Loucy (cell line): ENCODE measurements around the gene CCS.

Source experiments
- H2AFZ ChIP-seq: fragments of 200-600 bp; sonication (generic); 2 replicates; pipeline ENCODE4 v1.6.0; 2016; ENCODE audit warnings: antibody characterized with exemption, mild to moderate bottlenecking, low read length, moderate library complexity
- H3F3A ChIP-seq: fragments of 200-600 bp; 2 replicates; pipeline ENCODE4 v1.6.0; 2016; ENCODE audit warnings: antibody characterized with exemption, low read depth, mild to moderate bottlenecking
- H3K27me3 ChIP-seq: fragments of 200-600 bp; sonication (generic); 2 replicates; pipeline ENCODE4 v1.6.1; 2014; ENCODE audit warnings: low read length, mild to moderate bottlenecking; ENCODE audit not compliant: insufficient read depth, poor library complexity, severe bottlenecking
- H3K36me3 ChIP-seq: fragments of 200-600 bp; sonication (generic); 2 replicates; pipeline ENCODE4 v1.6.1; 2016; ENCODE audit warnings: low read length; ENCODE audit not compliant: insufficient read depth
- H3K4me1 ChIP-seq: fragments of 200-600 bp; sonication (generic); 2 replicates; pipeline ENCODE4 v1.5.1; 2014; ENCODE audit warnings: low read length, mild to moderate bottlenecking; ENCODE audit not compliant: insufficient read depth, poor library complexity, severe bottlenecking
- H3K4me2 ChIP-seq: fragments of 200-600 bp; sonication (generic); 2 replicates; pipeline ENCODE4 v1.6.0; 2014; ENCODE audit warnings: antibody characterized with exemption, low read length, low read depth, mild to moderate bottlenecking; ENCODE audit not compliant: poor library complexity, severe bottlenecking
- H3K4me3 ChIP-seq: fragments of 200-600 bp; sonication (generic); 2 replicates; pipeline ENCODE4 v1.5.1; 2014; ENCODE audit warnings: low read length, mild to moderate bottlenecking, mixed read lengths; ENCODE audit not compliant: poor library complexity, severe bottlenecking
- H3K79me2 ChIP-seq: fragments of 200-600 bp; sonication (generic); 2 replicates; pipeline ENCODE4 v1.6.1; 2014; ENCODE audit warnings: low read length; ENCODE audit not compliant: insufficient read depth
- H3K9ac ChIP-seq: fragments of 200-600 bp; sonication (generic); 2 replicates; pipeline ENCODE4 v1.6.0; 2014; ENCODE audit warnings: mild to moderate bottlenecking, low read depth, low read length, moderate library complexity; ENCODE audit not compliant: poor library complexity, severe bottlenecking
- H3K9me2 ChIP-seq: fragments of 200-600 bp; sonication (generic); replicated peaks from 2 replicates; pipeline ENCODE4 v1.6.1; 2016; ENCODE audit warnings: low read depth, low read length, mixed read lengths
- H3K9me3 ChIP-seq: fragments of 200-600 bp; sonication (generic); 2 replicates; pipeline ENCODE4 v1.6.1; 2014; ENCODE audit warnings: mild to moderate bottlenecking, antibody characterized with exemption, low read length, low read depth; ENCODE audit not compliant: insufficient read depth
- H4K20me1 ChIP-seq: fragments of 200-600 bp; sonication (generic); 2 replicates; pipeline ENCODE4 v1.6.0; 2014; ENCODE audit warnings: antibody characterized with exemption, low read length, mild to moderate bottlenecking; ENCODE audit not compliant: insufficient read depth, poor library complexity, severe bottlenecking
- EZH2phosphoT487 ChIP-seq: fragments of 200-600 bp; IDR thresholded peaks from 2 replicates; pipeline ENCODE4 v1.6.1; 2018; ENCODE audit warnings: antibody characterized with exemption, mild to moderate bottlenecking, moderate library complexity, borderline replicate concordance
- TF ChIP-seq, protein P1 (sequence below): fragments of 200-600 bp; sonication (generic); conservative IDR thresholded peaks from 2 replicates; pipeline ENCODE4 v1.5.1; 2014; ENCODE audit warnings: mild to moderate bottlenecking, antibody characterized with exemption, low read length

Gene CCS

DNA sequence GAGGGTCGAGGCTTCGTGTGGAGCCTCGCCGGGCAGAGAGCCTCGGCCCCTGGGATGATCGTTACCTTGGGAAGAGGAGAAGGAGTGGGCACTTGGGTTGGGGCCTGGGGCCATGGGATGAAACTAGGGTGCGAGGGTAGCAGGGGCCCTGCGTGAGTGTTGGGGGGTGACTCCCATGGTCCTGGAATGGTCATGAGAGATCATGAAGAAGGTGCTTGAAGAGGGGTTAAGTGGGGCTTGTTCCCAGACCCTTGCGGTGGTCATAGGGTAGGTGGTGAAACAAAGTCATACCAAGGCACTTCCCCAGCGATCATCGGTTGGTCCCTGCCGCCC, 284 bp downstream of the CCS start:
- Histone ChIP-seq H3K9me3 (no peaks in the 10 kb centered on the region), H3K4me3 (peak overlapping the region; percentile 99), H4K20me1 (no peaks in the 10 kb centered on the region), H3K9me2 (no peaks in the 10 kb centered on the region), H3K4me1 (peaks cover 14% of the 10 kb centered on the region), H2AFZ (peak overlapping the region; percentile 98), H3F3A (no peaks in the 10 kb centered on the region), H3K79me2 (peaks cover 10% of the 10 kb centered on the region; the same call in 1 of the 2 replicates), H3K9ac (peak overlapping the region; percentile 90), H3K27me3 (no peaks in the 10 kb centered on the region), H3K36me3 (no peaks in the 10 kb centered on the region), H3K4me2 (peak overlapping the region; percentile 96)
- TF ChIP-seq, protein P1, sequence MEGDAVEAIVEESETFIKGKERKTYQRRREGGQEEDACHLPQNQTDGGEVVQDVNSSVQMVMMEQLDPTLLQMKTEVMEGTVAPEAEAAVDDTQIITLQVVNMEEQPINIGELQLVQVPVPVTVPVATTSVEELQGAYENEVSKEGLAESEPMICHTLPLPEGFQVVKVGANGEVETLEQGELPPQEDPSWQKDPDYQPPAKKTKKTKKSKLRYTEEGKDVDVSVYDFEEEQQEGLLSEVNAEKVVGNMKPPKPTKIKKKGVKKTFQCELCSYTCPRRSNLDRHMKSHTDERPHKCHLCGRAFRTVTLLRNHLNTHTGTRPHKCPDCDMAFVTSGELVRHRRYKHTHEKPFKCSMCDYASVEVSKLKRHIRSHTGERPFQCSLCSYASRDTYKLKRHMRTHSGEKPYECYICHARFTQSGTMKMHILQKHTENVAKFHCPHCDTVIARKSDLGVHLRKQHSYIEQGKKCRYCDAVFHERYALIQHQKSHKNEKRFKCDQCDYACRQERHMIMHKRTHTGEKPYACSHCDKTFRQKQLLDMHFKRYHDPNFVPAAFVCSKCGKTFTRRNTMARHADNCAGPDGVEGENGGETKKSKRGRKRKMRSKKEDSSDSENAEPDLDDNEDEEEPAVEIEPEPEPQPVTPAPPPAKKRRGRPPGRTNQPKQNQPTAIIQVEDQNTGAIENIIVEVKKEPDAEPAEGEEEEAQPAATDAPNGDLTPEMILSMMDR = no peak
- no peak for TF ChIP-seq EZH2phosphoT487

DNA sequence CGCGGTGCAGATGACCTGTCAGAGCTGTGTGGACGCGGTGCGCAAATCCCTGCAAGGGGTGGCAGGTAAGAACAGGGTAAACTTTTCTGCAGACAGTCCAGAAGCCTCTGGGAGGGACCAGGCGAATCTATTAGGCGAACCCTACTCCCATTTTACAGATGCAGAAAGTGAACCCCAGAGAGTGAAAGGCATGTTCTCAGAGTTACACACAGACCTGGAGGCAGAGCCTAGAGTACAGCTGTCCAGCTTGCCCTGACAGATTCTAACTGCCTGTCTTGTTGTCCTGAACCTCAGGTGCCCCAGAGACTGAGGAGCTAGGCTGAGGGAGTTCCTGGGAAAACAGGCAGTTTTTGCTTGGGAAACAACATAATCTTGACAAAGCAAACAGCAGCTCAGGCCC, 665 bp downstream of the CCS start:
- Histone ChIP-seq H3K4me2 (peak overlapping the region; percentile 96), H3K4me1 (peaks cover 14% of the 10 kb centered on the region), H3K4me3 (peak overlapping the region; percentile 99), H3K79me2 (peaks cover 10% of the 10 kb centered on the region; the same call in 1 of the 2 replicates), H3K9me3 (no peaks in the 10 kb centered on the region), H3K9ac (peak overlapping the region; percentile 90), H3K9me2 (no peaks in the 10 kb centered on the region), H4K20me1 (no peaks in the 10 kb centered on the region), H3K36me3 (no peaks in the 10 kb centered on the region), H3K27me3 (no peaks in the 10 kb centered on the region), H3F3A (no peaks in the 10 kb centered on the region), H2AFZ (peak overlapping the region; percentile 98; the same call in 1 of the 2 replicates)
- TF ChIP-seq, protein P1 = no peak
- TF ChIP-seq EZH2phosphoT487 = no peak

DNA sequence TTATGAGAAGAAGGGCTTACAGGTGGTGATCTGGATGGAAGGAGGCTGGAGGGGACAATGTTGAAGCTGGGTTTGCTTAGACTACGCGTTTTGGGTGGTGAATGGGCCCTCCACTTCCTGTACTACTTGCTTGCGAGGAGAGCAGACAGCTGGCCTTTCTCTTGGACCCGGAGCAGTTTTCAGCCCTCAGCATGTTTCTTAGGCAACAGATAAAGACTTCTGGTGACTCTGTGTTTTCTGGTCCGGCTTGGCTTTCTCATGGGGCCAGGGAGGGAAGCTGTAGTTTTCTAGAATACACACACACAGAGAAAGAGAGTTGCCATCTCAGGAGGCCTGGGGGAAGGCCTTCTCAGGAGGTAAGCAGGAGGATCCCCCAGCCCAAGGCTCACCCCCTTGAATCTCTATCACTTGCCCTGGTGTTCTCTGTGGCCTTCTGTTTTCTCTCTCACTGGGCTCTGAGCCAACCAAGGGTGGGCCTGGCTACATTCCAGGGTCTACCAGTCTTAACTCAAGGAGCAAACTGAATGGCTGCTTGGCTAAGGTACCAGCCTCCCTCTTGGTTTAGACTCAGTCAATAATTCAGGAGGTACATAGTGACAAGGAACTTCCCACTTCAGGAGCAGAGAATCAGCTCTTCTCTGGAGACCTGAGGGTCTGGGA, 2.4 kb downstream of the CCS start:
- H3K79me2 ChIP-seq = peaks cover 10% of the 10 kb centered on the region; the same call in 1 of the 2 replicates
- H3F3A ChIP-seq = no peaks in the 10 kb centered on the region
- H3K9me3 ChIP-seq = no peaks in the 10 kb centered on the region
- H3K9me2 ChIP-seq = no peaks in the 10 kb centered on the region
- H3K27me3 ChIP-seq = no peaks in the 10 kb centered on the region
- peak overlapping the region; percentile 96 for H3K4me2 ChIP-seq
- H4K20me1 ChIP-seq = no peaks in the 10 kb centered on the region
- H3K4me3 ChIP-seq = peak overlapping the region; percentile 31
- no peaks in the 10 kb centered on the region for H3K36me3 ChIP-seq
- no peak for TF ChIP-seq EZH2phosphoT487
- TF ChIP-seq, protein P1 = no peak
- no peak overlapping the region for H2AFZ ChIP-seq
- peaks cover 14% of the 10 kb centered on the region for H3K4me1 ChIP-seq
- peak overlapping the region; percentile 32 for H3K9ac ChIP-seq
